Trophoblast cell (in vitro differentiated cells and primary cell): Measurements from ENCODE around the gene WDCP.
A peak's percentile ranks its signal among the peaks of the same experiment; 100 is the strongest.

Source experiments
- DNase-seq, 2 donors: peaks; one replicate each; pipeline ENCODE4 v3.0.0-alpha.2; 2016
- H2AFZ ChIP-seq: 2 replicates; pipeline ENCODE4 v1.6.1; 2013; ENCODE audit warnings: low read length, moderate library complexity, mild to moderate bottlenecking; ENCODE audit not compliant: insufficient read depth, poor library complexity
- H2AK5ac ChIP-seq: 2 replicates; pipeline ENCODE4 v1.6.1; 2013; ENCODE audit warnings: mild to moderate bottlenecking, low read length
- H2BK120ac ChIP-seq: 2 replicates; pipeline ENCODE4 v1.6.1; 2013; ENCODE audit warnings: low read length, mild to moderate bottlenecking, moderate library complexity; ENCODE audit not compliant: insufficient read depth, poor library complexity
- H2BK12ac ChIP-seq: 2 replicates; pipeline ENCODE4 v1.6.1; 2013; ENCODE audit warnings: mild to moderate bottlenecking, low read length, moderate library complexity
- H2BK5ac ChIP-seq: 2 replicates; pipeline ENCODE4 v1.6.1; 2013; ENCODE audit warnings: low read length, low read depth, moderate library complexity, mild to moderate bottlenecking; ENCODE audit not compliant: poor library complexity
- H3K14ac ChIP-seq: 2 replicates; pipeline ENCODE4 v1.6.1; 2013; ENCODE audit warnings: mild to moderate bottlenecking, low read length
- H3K18ac ChIP-seq: 2 replicates; pipeline ENCODE4 v1.6.1; 2013; ENCODE audit warnings: mild to moderate bottlenecking, low read length
- H3K23ac ChIP-seq: 2 replicates; pipeline ENCODE4 v1.6.1; 2013; ENCODE audit warnings: low read length
- H3K27ac ChIP-seq: 2 replicates; pipeline ENCODE4 v1.5.1; 2013; ENCODE audit warnings: low read depth, mild to moderate bottlenecking, inconsistent platforms, low read length, moderate library complexity
- H3K27me3 ChIP-seq: 2 replicates; pipeline ENCODE4 v1.6.1; 2013; ENCODE audit warnings: inconsistent platforms, mild to moderate bottlenecking, low read length, moderate library complexity; ENCODE audit not compliant: insufficient read depth
- H3K36me3 ChIP-seq, 2 experiments: 1 replicate in 1 of 2; 2 replicates in 1 of 2; pipeline ENCODE4 v1.6.1; 2013; ENCODE audit warnings: low read length in 2 of 2, mild to moderate bottlenecking in 2 of 2, moderate library complexity in 1 of 2; ENCODE audit not compliant: insufficient read depth in 2 of 2, control insufficient read depth in 1 of 2
- H3K4ac ChIP-seq: 2 replicates; pipeline ENCODE4 v1.6.1; 2013; ENCODE audit warnings: low read depth, mild to moderate bottlenecking, low read length, moderate library complexity
- H3K4me1 ChIP-seq, 2 experiments: 1 replicate in 1 of 2; 2 replicates in 1 of 2; pipeline ENCODE4 v1.6.1; 2013; ENCODE audit warnings: low read length in 2 of 2, mild to moderate bottlenecking in 2 of 2, moderate library complexity in 1 of 2; ENCODE audit not compliant: insufficient read depth in 2 of 2, control insufficient read depth in 1 of 2
- H3K4me2 ChIP-seq: 2 replicates; pipeline ENCODE4 v1.6.1; 2013; ENCODE audit warnings: inconsistent platforms, mild to moderate bottlenecking, low read length, moderate library complexity
- H3K4me3 ChIP-seq: 2 replicates; pipeline ENCODE4 v1.5.1; 2013; ENCODE audit warnings: mild to moderate bottlenecking, low read depth, low read length, inconsistent platforms
- H3K79me1 ChIP-seq: one replicate; pipeline ENCODE4 v1.6.1; 2013; ENCODE audit warnings: low read length
- H3K79me2 ChIP-seq: 2 replicates; pipeline ENCODE4 v1.6.1; 2013; ENCODE audit warnings: low read length, mild to moderate bottlenecking; ENCODE audit not compliant: control insufficient read depth, insufficient read depth, poor library complexity
- H3K9ac ChIP-seq: 2 replicates; pipeline ENCODE4 v1.6.1; 2013; ENCODE audit warnings: mild to moderate bottlenecking, low read length
- H3K9me3 ChIP-seq: 2 replicates; pipeline ENCODE4 v1.6.1; 2013; ENCODE audit warnings: low read depth, mild to moderate bottlenecking, control low read depth, inconsistent platforms, low read length; ENCODE audit not compliant: insufficient read depth
- H4K12ac ChIP-seq: 2 replicates; pipeline ENCODE4 v1.6.1; 2013; ENCODE audit warnings: low read depth, mild to moderate bottlenecking, low read length, moderate library complexity
- H4K8ac ChIP-seq: 2 replicates; pipeline ENCODE4 v1.6.1; 2013; ENCODE audit warnings: low read depth, mild to moderate bottlenecking, low read length, moderate library complexity
- H4K91ac ChIP-seq: one replicate; pipeline ENCODE4 v1.6.1; 2013; ENCODE audit warnings: low read depth, mild to moderate bottlenecking, low read length, moderate library complexity
- WGBS: extraction: QIAGEN DNeasy Blood & Tissue Kit; methylation state at CpG from one replicate; pipeline ENCODE4 v1.1.7; 2013; ENCODE audit warnings: missing lambda C conversion rate; ENCODE audit not compliant: insufficient read length, insufficient coverage; ENCODE audit errors: extremely low coverage; 5-methylcytosine and 5-hydroxymethylcytosine counted together

Gene WDCP

GRCh38 chr2:24019729-24020128 is 27.5 kb downstream of the WDCP start:
- Histone ChIP-seq H3K9ac (no peak overlapping the region), H2AFZ (no peak overlapping the region), H3K4ac (no peak overlapping the region), H3K18ac (no peak overlapping the region), H2BK12ac (no peak overlapping the region), H3K79me2 (peaks cover 6% of the 10 kb centered on the region), H3K27me3 (no peaks in the 10 kb centered on the region), H3K9me3 (peaks cover 3% of the 10 kb centered on the region), H3K4me1 (peaks cover 11 to 13% of the 10 kb centered on the region in 2 experiments), H3K4me2 (no peak overlapping the region), H4K91ac (no peak overlapping the region), H4K8ac (no peak overlapping the region), H2BK120ac (no peak overlapping the region), H3K27ac (no peak overlapping the region), H2BK5ac (no peak overlapping the region), H3K23ac (no peak overlapping the region), H3K4me3 (no peak overlapping the region), H3K14ac (no peak overlapping the region), H3K79me1 (peaks cover 15% of the 10 kb centered on the region), H3K36me3 (peaks cover 11 to 12% of the 10 kb centered on the region in 2 experiments), H4K12ac (no peak overlapping the region), H2AK5ac (no peak overlapping the region)
- WGBS = no CpG with 5 or more reads among the region's 5 CpGs
- no peak for DNase-seq

GRCh38 chr2:24018241-24018640 is 28.9 kb downstream of the WDCP start:
- Histone ChIP-seq H2BK12ac (no peak overlapping the region), H3K27me3 (no peaks in the 10 kb centered on the region), H2BK120ac (no peak overlapping the region), H3K4me3 (no peak overlapping the region), H3K27ac (no peak overlapping the region), H4K8ac (no peak overlapping the region), H3K79me1 (peaks cover 15% of the 10 kb centered on the region), H3K9ac (no peak overlapping the region), H3K79me2 (peaks cover 6% of the 10 kb centered on the region), H3K4ac (no peak overlapping the region), H2AK5ac (no peak overlapping the region), H4K91ac (no peak overlapping the region), H4K12ac (no peak overlapping the region), H3K18ac (no peak overlapping the region), H3K4me1 (peaks cover 13% of the 10 kb centered on the region in 2 experiments), H3K14ac (no peak overlapping the region), H3K36me3 (peaks cover 5 to 8% of the 10 kb centered on the region in 2 experiments), H3K23ac (no peak overlapping the region), H3K9me3 (peaks cover 2% of the 10 kb centered on the region), H2AFZ (no peak overlapping the region), H2BK5ac (no peak overlapping the region), H3K4me2 (no peak overlapping the region)
- no CpG with 5 or more reads among the region's 9 CpGs for WGBS
- no peak for DNase-seq

GRCh38 chr2:24017711-24018110 is 29.5 kb downstream of the WDCP start:
- Histone ChIP-seq H3K79me2 (peaks cover 6% of the 10 kb centered on the region), H2BK5ac (no peak overlapping the region), H4K8ac (no peak overlapping the region), H4K91ac (no peak overlapping the region), H2BK12ac (no peak overlapping the region), H3K4ac (no peak overlapping the region), H3K27ac (no peak overlapping the region), H3K36me3 (peaks cover 2 to 4% of the 10 kb centered on the region in 2 experiments), H3K14ac (no peak overlapping the region), H3K4me3 (no peak overlapping the region), H3K9ac (no peak overlapping the region), H4K12ac (no peak overlapping the region), H3K4me2 (no peak overlapping the region), H2AFZ (no peak overlapping the region), H3K18ac (no peak overlapping the region), H2AK5ac (no peak overlapping the region), H3K27me3 (no peaks in the 10 kb centered on the region), H3K23ac (no peak overlapping the region), H3K4me1 (peaks cover 13 to 18% of the 10 kb centered on the region in 2 experiments), H3K79me1 (peaks cover 15% of the 10 kb centered on the region), H2BK120ac (no peak overlapping the region), H3K9me3 (no peaks in the 10 kb centered on the region)
- no CpG with 5 or more reads among the region's 8 CpGs for WGBS
- DNase-seq = no peak

- peak overlapping the region; percentile 38 for H3K14ac ChIP-seq
- no peaks in the 10 kb centered on the region for H3K27me3 ChIP-seq
- no peak overlapping the region for H2AFZ ChIP-seq
- H3K36me3 ChIP-seq = no peaks in the 10 kb centered on the region
- peak overlapping the region; percentile 12 for H3K27ac ChIP-seq
- H3K4ac ChIP-seq = no peak overlapping the region
- H2AK5ac ChIP-seq = peak overlapping the region; percentile 69
- no peak overlapping the region for H3K23ac ChIP-seq
- no peak overlapping the region for H4K12ac ChIP-seq
- H3K79me2 ChIP-seq = peaks cover 6% of the 10 kb centered on the region
- H3K79me1 ChIP-seq = peaks cover 15% of the 10 kb centered on the region
- no peak overlapping the region for H2BK5ac ChIP-seq
- H3K18ac ChIP-seq = peak overlapping the region; percentile 7
- no peak overlapping the region for H3K9ac ChIP-seq
- no peak overlapping the region for H3K4me3 ChIP-seq
- no peak overlapping the region for H3K4me2 ChIP-seq
- peak overlapping the region; percentile 71 for H4K91ac ChIP-seq
- peak overlapping the region; percentile 1 for H4K8ac ChIP-seq
- H2BK12ac ChIP-seq = no peak overlapping the region
- WGBS = no CpG with 5 or more reads among the region's 35 CpGs
- no peaks in the 10 kb centered on the region for H3K9me3 ChIP-seq
- no peak for DNase-seq
- peak overlapping the region; percentile 23 for H2BK120ac ChIP-seq
- H3K4me1 ChIP-seq = peaks cover 13 to 21% of the 10 kb centered on the region in 2 experiments
These were observed 30.1 kb downstream of the WDCP start for GRCh38 chr2:24016853-24017703.
